Smooth muscle cell of the umbilical artery (primary cell): Measurements from ENCODE around the gene IL36A. TPM values are rescaled to one million over a fixed set of nuclear protein-coding genes. Genes with fewer than 3 reads are reported as not detected.

Experiments used
- total RNA-seq: library from RNA; depleted of rRNA; stranded (reverse); fragments of >200 nt; gene quantifications from 2 replicates; pipeline ENCODE4 v1.2.3, GENCODE V29; 2014

IL36A gene, protein sequence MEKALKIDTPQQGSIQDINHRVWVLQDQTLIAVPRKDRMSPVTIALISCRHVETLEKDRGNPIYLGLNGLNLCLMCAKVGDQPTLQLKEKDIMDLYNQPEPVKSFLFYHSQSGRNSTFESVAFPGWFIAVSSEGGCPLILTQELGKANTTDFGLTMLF
- total RNA-seq, result not detected in 2 replicates

DNA sequence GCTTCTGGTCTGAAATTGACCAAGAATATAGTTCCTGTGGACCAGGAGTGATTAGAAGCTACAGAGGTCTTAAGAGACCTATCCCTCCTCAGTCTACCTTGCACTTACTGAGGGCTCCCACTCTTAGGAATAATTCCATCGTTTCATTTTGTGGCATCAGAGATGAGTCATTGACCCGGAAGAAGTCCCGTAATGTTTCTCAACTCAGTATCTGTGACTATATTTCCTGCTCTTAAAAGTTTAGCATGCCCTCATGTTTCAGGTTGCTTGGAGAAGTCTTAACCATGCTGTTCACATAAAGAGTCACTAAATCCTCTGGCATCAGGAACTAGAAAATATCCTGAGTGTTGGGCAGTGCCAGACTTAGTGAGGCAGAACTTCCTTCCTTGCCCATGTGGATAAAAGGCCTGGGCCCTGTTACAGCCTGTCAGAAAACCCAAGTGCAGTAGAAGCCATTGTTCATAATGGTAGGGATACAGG lies at the start of gene IL36A:
Gene IL36A (plus strand): TSS at position 430 of the 480 bp plus-strand sequence. CDS start 413 bp downstream, outside the sequence.

DNA sequence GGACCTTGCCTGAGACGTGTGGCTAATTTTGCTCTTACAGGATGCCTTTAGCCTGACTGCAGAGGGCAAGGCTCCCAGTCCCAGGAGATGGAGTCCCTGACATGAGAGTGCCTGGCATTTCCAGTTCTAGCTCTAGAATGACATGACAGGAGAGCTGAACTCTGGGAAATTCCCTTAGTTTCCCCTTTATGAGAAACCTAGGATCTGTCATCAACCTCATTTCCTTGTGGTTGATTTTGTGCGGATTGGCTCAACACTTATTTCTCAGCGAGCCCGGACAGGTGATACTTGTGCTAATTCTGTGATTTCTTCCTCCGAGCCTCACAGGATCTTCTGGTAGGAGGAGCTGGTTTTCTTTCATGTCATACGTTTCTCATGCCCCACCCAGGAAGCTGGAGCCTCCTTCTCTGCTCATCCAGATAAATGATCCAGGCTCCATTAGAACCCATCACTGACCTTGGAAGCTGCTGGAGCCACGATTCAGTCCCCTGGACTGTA lies 27.7 kb upstream of the IL36A start, which contains the start of gene IL36G:
Gene IL36G (plus strand): TSS at position 448 of the 498 bp plus-strand sequence. CDS start 633 bp downstream, outside the sequence.

GRCh38 chr2:113052396-113052917 lies 47.2 kb downstream of the IL36A start, which contains the start of gene IL36B:
IL36B (minus strand) TSS chr2:113052867.

Other genes starting within 250 kb of the IL36A start
- 2.1 and 15.4 TPM in 2 replicates for gene CKAP2L, start 240.8 kb upstream of the IL36A start, total RNA-seq
- gene IL1A, start 221.0 kb upstream of the IL36A start, total RNA-seq, result 86.3 and 90.0 TPM in 2 replicates
- gene IL1B, start 168.7 kb upstream of the IL36A start, total RNA-seq, result 159 and 281 TPM in 2 replicates
- not detected in 2 replicates for gene IL37, start 94.3 kb upstream of the IL36A start, total RNA-seq
- gene IL36G, start 27.5 kb upstream of the IL36A start, total RNA-seq, result not detected in 2 replicates
- not detected in 2 replicates for gene IL36B, start 47.4 kb downstream of the IL36A start, total RNA-seq
- gene IL36RN, start 53.7 kb downstream of the IL36A start, total RNA-seq, result not detected in 2 replicates
- not detected in 2 replicates for gene IL1F10, start 62.5 kb downstream of the IL36A start, total RNA-seq
- not detected in 2 replicates for gene IL1RN, start 122.1 kb downstream of the IL36A start, total RNA-seq
- 1.2 and 1.8 TPM in 2 replicates for gene PSD4, start 168.5 kb downstream of the IL36A start, total RNA-seq